ENCODE measurements around the gene TMED4.

DNA sequence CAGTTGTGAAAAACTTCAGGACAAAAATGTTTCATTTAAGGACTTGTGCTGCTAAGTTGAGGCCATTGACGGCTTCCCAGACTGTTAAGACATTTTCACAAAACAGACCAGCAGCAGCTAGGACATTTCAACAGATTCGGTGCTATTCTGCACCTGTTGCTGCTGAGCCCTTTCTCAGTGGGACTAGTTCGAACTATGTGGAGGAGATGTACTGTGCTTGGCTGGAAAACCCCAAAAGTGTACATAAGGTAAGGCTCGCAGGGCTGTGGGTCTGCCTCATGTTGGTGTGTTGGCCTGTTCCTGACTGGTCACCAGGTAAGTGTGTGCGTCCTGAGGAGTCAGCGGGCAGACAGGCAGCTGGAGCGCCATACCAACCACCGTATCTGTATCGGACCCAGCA lies 42.3 kb upstream of the TMED4 start:
- TF ChIP-seq, protein P1, sequence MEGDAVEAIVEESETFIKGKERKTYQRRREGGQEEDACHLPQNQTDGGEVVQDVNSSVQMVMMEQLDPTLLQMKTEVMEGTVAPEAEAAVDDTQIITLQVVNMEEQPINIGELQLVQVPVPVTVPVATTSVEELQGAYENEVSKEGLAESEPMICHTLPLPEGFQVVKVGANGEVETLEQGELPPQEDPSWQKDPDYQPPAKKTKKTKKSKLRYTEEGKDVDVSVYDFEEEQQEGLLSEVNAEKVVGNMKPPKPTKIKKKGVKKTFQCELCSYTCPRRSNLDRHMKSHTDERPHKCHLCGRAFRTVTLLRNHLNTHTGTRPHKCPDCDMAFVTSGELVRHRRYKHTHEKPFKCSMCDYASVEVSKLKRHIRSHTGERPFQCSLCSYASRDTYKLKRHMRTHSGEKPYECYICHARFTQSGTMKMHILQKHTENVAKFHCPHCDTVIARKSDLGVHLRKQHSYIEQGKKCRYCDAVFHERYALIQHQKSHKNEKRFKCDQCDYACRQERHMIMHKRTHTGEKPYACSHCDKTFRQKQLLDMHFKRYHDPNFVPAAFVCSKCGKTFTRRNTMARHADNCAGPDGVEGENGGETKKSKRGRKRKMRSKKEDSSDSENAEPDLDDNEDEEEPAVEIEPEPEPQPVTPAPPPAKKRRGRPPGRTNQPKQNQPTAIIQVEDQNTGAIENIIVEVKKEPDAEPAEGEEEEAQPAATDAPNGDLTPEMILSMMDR (IDR thresholded peaks at IDR 0.05; ENCODE audit: low read depth, low read length), result no peak
- no peak for TF ChIP-seq EZH2phosphoT487 (IDR thresholded peaks at IDR 0.05; ENCODE audit: low read depth)

Data from OCI-LY3 (cell line).